SK-N-SH (cell line): ENCODE data around the gene GRIK1.

Experiments used
- CTCF ChIP-seq: fragments of 200-600 bp; sonication (generic); IDR thresholded peaks from 2 replicates; pipeline ENCODE4 v1.6.1; 2017; ENCODE audit warnings: antibody characterized with exemption, mild to moderate bottlenecking, moderate library complexity
- EZH2phosphoT487 ChIP-seq: fragments of 200-600 bp; sonication (generic); IDR thresholded peaks from 2 replicates; pipeline ENCODE4 v1.6.1; 2017; ENCODE audit warnings: low read depth, mixed run types, mild to moderate bottlenecking, antibody characterized with exemption, moderate library complexity, borderline replicate concordance
- RCOR1 ChIP-seq: fragments of 150-350 bp; IDR thresholded peaks from 2 replicates; pipeline ENCODE4 v1.6.1; 2017; ENCODE audit warnings: antibody characterized with exemption, low read length
- TEAD4 ChIP-seq: IDR thresholded peaks from 2 replicates; pipeline ENCODE4 v1.4.0; 2012; ENCODE audit warnings: mild to moderate bottlenecking, borderline replicate concordance; ENCODE audit not compliant: insufficient read depth
- USF2 ChIP-seq: fragments of 150-350 bp; IDR thresholded peaks from 2 replicates; pipeline ENCODE4 v1.6.1; 2017; ENCODE audit warnings: antibody characterized with exemption, low read length, low read depth, borderline replicate concordance
- ZBTB33 ChIP-seq: IDR thresholded peaks from 2 replicates; pipeline ENCODE4 v1.4.0; 2012; ENCODE audit warnings: low read depth, borderline replicate concordance

- no peak for TF ChIP-seq EZH2phosphoT487
- no peak for TF ChIP-seq ZBTB33
- TF ChIP-seq CTCF: no peak
- TF ChIP-seq RCOR1: no peak
- TF ChIP-seq TEAD4: no peak
- no peak for TF ChIP-seq USF2
Measured at GRCh38 chr21:29718081-29718815, 221.5 kb downstream of the GRIK1 start.
